IPS-18c (cell line): ENCODE results near the gene PECR.

Experiments
- H3K4me3 ChIP-seq: 2 replicates; pipeline ENCODE4 v1.7.0; 2013; ENCODE audit warnings: low read depth, mild to moderate bottlenecking, low read length, moderate library complexity; ENCODE audit not compliant: insufficient read depth
- H3K9me3 ChIP-seq: one replicate; pipeline ENCODE4 v1.6.1; 2013; ENCODE audit warnings: mild to moderate bottlenecking, low read length, moderate library complexity; ENCODE audit not compliant: control insufficient read depth, insufficient read depth

Gene PECR

DNA sequence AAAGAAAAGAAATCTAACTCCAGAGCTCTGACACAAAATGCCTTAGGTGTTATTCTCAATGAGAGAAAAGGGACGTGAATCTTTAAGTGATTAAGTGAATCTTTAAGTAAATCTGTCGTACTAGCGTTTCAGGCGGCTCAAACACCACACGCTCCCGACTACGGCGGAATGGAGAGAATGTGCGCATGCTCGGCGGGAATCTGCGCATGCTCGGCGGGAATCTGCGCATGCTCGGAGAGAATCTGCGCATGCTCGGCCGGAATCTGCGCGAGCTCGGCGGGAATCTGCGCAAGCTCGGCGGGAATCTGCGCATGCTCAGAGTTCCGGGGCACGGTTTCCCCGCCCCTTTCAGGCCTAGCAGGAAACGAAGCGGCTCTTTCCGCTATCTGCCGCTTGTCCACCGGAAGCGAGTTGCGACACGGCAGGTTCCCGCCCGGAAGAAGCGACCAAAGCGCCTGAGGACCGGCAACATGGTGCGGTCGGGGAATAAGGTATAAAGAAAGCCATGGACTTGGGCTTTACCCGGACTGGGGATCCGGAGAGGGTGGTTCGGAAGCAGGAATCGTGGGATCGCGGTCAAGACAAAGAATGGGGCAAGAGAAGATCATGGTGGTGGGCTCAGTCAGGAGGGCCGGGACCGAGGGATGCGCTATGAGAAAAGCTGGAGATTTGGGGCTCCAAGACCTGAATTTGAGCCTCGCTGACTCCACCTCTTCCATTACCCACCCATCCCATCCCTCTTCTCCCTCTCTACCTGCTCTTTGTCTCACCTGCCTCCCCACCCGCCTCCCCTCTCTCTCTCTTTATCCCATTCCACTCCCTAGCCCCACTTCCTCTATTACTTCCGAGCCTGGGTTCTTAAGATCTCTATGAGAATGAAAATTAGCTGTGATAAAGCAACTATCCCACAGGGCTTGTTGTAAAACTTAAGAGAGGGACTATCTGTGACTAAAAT lies 27.6 kb upstream of the PECR start, which contains the start of gene XRCC5:
XRCC5 (plus strand) TSS at position 382 of the 955 bp plus-strand sequence; CDS start at position 471, 89 bp downstream.
- Histone ChIP-seq H3K9me3 (no peaks in the 10 kb centered on the region), H3K4me3 (peak within 1 kb of the TSS; percentile 96)

DNA sequence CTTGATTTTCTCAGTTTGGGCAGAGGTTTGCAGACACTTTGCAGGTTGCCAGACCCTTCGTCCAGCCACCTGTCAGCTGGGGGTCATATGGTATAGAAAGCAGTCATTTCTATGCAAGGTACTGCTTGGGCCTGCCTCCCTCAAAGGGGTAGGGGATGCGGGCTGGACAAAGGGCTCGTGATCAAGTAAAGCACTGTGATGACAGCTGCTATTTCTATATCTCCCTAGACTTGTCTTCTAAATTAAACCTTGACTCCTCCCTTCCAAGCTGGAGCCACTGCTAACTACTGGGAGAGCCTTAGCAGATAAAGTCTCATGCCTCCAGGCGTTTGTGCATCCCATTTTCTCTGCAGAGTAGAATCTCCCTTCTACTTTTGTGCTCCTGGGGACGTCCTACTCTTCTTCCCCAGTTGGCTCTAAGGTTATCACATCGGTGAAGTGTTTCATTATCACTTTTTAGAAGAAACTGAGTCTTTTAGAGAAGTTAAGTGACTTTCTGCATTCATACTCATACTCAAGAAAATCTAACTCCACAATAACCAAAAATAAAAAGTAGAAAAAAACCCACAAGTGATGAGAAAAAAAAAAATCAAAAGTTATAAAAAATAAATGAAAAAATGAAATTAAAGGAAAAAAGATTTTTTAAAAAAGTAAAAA lies 26.8 kb upstream of the PECR start:
- Histone ChIP-seq H3K9me3 (no peaks in the 10 kb centered on the region), H3K4me3 (peak overlapping the region; percentile 30; the same call in 1 of the 2 replicates)

DNA sequence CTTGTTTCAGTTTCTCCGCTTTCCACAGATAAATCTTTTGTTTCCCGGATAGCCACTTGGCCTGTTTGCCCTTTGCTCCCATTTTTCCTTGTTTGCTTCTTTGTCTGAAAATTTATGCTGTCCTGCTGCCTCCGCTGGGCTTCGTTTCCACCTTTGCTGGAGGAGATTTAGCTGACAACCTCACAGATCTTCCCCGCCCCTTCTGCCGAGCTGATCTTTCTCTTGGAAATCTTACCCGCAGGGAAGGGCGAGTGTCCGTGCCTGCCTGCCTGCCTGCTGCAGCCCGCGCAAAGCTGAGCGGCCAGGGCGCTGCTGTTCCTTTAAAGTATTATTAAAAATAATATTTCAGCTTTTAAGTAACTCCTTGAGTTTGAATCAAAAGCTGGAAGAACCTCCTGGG lies 26.2 kb upstream of the PECR start:
- Histone ChIP-seq H3K9me3 (no peaks in the 10 kb centered on the region), H3K4me3 (peak overlapping the region; percentile 15; the same call in 1 of the 2 replicates)

DNA sequence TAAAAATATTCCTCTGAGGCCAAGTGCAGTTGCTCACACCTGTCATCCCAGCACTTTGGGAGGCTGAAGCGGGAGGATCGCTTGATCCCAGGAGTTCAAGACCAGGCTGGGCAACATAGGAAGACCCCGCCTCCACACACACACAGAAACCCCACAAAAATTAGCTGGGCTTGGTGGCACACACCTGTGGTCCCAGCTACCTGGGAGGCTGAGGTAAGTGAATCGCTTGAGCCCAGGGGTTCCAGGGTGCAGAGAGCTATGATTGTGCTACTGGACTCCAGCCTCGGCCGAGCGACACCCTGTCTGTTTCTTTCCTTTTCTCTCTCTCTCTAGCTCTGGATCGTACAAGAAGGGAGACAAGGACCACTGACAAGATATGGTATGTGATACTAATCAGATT lies 25.7 kb upstream of the PECR start:
- peak overlapping the region; percentile 15; the same call in 1 of the 2 replicates for H3K4me3 ChIP-seq
- no peaks in the 10 kb centered on the region for H3K9me3 ChIP-seq

DNA sequence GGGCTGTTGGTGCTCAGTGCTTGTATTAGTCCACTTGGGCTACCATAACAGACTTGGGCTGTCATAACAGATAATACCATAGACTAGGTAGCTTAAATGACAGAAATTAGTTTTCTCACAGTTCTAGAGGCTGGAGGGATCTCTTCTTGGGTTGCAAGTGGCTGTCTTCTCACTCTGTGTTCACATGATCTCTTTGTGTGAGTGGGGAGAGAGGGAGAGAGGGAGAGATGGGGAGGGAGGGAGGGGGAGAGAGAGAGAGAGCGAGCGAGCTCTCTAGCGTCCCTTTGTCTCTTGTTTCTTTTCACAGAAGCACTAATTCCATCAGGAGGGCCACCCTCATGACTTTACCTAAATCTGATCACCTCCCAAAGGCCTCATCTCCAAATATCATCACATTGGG lies 23.1 kb upstream of the PECR start:
- no peak overlapping the region for H3K4me3 ChIP-seq
- no peaks in the 10 kb centered on the region for H3K9me3 ChIP-seq

DNA sequence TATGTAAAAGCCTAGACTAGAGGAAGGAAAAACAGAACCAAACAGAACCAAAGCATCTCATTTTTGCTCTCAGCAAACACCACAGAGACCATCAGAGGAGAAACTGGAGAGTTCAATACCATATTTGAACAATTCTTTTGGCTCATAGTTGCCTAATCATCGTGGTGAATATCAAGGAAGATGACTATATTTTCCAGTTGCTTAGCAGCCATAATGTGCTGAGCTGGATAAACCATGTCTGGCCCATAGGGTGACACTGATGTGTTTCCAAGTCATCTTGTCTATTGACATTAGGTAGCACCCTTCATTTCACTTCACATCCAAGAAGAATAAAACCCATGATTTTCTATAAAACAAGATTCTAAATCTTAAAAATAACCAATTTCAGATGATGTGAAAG lies 21.6 kb upstream of the PECR start:
- no peak overlapping the region for H3K4me3 ChIP-seq
- H3K9me3 ChIP-seq: no peaks in the 10 kb centered on the region

DNA sequence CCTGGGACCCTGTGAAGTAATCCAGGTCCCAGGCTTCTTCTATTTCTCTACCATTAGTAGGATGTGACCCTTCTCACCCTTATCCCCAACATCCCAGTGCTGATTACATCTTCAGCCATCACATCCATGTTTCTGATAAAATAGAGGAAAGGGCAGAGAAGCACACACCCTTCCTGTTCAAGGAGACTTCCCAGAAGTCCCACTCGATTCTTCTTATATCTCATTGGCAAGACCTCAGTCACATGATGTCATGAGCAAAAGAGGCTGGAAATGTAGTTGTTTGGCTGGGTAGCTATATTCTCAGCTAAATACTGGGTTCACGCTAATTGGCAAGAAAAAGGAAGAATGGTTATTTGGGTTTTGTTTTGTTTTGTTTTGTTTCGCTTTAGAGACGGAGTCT lies 19.5 kb upstream of the PECR start:
- H3K4me3 ChIP-seq: no peak overlapping the region

DNA sequence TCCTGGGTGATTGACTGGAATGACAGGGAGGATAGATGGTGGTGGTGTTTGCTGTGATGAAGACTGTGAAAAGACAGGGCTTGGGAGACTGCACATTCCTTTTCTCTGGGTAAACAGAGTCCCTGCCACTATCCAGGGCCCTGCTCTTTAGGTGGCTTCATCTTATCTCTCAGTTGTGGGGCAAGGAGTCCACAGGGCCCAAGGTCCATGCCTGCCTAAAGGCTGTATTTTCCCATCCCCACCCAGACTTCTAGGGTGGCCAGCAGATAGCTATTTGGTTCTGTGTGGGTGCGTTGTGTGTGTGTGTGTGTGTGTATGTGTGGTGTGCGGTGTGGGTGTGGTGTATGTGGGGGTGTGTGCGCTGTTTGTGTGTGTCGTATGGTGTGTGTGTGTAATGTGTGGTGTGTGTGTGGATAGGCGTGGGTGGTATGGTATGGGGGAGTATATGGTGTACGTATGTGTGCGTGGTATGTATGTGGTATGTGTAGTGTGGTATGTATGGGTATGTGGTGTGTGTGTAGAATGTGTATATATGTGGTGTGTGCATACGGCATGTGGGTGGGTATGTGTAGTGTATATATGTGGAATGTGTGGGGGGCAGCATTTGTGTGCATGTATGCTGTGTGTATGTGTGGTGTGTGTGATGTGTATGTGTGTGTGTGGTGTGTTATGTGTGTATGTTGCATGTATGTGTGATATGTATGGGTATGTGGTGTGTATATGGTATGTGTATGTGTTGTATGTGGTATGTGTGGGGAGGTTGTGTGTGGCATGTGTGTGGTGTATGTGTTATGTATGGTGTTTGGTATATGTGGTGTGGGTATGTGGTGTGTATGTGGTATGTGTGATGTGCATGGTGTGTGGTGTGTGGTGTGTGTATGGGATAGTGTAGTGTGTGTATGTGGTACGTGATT lies 17.1 kb upstream of the PECR start:
- Histone ChIP-seq H3K9me3 (no peaks in the 10 kb centered on the region), H3K4me3 (no peak overlapping the region; the same call in 1 of the 2 replicates)

More for the DNA sequence above, 19.5 kb upstream of the PECR start:
- no peaks in the 10 kb centered on the region for H3K9me3 ChIP-seq

DNA sequence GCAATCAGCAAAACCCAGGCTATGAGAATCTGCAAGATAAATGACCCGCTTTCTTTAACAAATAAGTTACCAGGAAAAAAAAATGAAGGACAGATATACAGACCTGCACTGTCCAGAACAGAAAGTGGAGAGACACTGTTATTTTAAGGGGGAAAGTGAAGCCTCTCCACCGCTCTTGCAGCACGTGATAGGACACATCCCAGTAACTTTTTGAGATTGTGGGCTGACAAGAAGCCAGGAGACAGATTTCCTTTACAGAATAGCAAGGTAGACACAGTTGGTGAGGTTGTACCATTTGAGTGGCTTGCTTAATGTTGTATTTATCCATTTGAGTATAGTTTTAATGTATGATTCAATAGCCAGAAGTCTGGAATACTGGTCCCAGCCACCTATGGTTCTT lies 13.1 kb upstream of the PECR start:
- Histone ChIP-seq H3K4me3 (no peak overlapping the region), H3K9me3 (no peaks in the 10 kb centered on the region)

DNA sequence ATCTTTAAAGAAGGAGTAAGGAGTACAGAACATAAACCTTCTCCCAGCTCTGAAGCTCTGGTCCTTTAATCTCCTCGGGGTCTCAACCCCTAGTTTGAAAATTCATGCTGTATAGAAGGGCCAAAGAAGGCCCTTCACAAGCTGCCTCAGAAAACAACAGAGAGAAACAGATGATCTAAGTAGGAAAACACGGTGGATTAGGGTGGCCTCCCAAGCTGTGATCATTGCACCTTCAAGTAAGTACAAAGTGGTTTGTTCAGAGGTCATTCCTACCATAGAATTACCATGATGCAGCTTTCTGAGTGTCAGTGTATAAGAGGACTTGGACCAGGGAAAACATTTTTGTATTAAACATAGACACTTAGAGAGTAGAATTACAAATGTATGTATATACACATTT lies 11.0 kb upstream of the PECR start:
- Histone ChIP-seq H3K9me3 (no peaks in the 10 kb centered on the region), H3K4me3 (no peak overlapping the region)

DNA sequence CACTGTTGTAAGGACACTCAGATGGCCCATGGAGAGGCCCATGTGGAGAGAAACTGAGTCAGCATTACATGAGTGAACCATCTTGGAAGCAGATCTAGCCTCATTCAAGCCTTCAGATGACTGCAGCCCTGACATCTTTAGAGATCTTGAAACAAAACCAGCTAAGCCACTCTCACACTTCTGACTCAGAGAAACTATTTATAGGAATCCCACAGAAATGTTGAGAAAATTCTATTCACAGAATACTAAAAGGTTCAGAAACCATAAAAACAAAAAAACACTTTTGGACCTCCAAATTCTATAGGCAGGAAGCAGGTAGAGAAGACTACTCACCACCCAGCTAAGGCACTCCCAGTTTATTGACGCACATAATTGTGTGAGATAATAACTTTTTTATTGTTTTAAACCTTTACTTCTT lies 8.8 kb upstream of the PECR start:
- H3K9me3 ChIP-seq: no peaks in the 10 kb centered on the region
- no peak overlapping the region for H3K4me3 ChIP-seq

DNA sequence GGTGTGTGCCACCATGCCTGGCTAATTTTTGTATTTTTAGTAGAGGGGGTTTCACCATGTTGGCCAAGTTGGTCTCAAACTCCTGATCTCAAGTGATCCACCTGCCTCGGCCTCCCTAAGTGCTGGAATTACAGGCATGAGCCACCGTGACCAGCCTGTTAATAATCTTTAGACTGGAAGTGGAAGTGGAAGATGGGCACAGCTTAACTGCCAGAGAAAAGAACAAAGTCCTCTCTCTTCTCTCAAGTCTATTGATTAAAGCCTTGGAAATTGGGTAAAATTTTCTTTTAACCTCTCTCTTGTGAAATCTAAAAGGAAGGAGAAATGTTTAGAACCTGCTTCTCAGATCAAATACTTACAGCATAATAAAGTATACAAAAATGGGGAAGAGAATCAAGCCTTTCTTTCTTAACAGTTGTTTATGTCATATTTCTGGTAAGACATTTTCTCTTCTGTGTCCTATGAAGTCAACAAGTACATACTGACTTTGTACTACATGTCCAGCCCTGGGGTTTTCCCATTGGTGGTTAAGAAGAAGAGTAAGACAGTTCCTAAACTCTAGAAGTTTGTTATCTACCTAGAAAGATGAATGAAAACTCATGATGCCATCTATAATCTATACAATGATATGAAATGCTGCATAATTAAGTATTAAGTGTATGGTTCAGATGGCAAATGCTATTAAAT lies 4.7 kb upstream of the PECR start:
- Histone ChIP-seq H3K9me3 (no peaks in the 10 kb centered on the region), H3K4me3 (no peak overlapping the region)

DNA sequence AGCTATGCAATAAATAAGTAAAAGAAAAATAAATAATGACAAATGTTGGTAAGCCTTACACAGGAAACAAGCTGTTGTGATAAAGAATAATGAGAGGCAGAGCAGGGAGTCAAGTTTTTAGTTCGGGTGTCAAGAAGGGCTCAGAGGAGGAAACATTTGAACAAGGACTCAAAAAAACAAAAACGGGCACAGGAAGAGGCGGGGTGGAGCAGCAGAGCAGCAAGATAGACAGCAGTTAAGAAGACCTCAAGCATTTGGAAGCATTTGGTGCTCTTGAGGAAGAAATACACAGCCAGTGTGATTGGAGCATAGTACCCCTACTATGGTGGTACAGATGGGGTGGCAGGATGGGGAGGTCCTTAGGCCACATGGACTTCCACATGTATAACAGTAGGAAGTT lies 2.9 kb upstream of the PECR start:
- Histone ChIP-seq H3K9me3 (no peaks in the 10 kb centered on the region), H3K4me3 (no peak overlapping the region)

DNA sequence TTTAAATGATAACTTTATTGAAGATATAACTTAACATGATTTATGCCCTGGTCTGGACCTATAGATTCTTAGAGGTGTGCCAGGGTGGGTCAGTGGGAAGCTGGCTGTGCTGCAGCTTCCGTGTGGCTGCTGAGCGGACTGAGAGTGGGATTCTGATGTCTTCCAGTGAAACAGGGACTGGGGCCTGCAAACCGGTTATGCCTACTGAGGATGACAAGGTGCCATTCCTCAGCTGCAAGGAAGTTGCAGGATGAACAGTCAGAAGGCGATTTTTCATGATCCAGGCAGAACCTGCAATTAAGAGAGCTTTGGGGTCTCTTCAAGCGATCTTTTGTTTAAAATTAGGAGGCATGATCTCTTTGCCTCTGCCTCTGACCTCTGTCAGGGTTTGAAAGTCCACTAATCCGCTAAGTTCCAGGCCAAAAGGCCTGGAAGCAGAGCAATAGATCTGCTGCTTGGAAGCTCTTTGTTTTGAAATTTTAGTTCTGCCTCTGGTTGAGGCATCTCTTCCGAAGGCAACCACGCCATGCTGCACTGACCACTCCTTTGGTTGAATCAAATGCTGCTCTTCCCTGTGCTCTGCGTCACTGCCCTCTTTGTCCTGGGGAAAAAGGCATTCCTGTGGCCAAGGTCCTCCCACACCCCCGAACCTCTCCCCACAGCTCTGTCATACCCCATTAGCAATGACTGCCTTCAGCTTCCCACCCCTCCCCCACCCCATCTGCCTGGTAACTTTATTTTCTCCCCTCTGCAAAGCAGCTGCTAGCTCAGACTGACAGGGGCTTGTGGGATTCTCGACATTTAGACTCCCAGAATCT lies 2.1 kb upstream of the PECR start:
- Histone ChIP-seq H3K4me3 (no peak overlapping the region), H3K9me3 (no peaks in the 10 kb centered on the region)

DNA sequence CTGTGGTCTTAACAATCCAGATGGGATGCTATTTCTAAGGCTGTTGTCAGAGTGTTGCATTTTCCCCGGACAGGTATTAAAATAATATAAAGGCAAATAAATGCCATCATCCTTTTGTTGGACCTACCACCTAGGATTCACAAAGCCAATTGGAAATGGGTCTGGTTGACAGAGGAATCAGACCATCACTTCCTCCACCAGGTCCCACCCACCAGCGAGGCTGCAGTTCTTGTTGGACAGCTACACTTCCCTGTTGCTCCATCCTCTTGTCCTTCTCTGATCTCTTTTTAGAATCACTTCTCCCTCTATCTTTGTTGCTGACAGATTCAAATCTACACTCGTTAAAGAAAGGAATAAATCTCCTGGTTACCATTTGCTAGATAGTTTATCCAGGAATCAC lies 1.2 kb upstream of the PECR start:
- Histone ChIP-seq H3K4me3 (peak overlapping the region; percentile 89; the same call in 1 of the 2 replicates), H3K9me3 (no peaks in the 10 kb centered on the region)

DNA sequence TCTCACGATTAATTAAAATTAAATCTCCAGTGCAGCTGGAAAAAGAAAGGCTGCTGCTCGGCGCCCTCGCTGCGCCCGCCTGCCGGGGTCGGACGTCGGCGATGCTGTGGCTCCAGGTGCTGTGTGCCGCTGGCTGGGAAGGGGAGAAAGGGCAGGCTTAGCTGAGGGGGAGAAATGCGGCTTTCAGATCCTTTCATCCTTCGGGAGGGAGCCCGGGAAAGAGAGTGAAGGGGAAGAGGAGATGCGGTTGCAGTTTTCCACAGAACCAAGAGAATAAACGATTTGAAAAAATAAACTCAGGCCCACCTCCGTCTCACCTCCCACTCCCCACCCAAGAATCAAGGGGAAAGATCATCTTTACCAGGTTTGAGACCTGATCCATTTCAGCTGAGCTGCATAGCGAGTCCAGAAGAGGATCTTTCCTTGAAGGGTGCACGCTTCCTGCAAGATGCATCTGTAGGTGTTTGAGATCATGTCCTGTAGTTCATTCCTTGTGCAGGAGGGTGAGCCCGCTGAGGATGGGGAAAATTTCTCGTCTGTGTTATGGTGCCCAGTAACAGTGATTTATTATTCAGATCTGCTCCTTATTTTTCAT lies 605 bp upstream of the PECR start:
- Histone ChIP-seq H3K9me3 (no peaks in the 10 kb centered on the region), H3K4me3 (peak overlapping the region; percentile 89)
